ENCODE results near the gene PBX3. TPM values are rescaled to one million over a fixed set of nuclear protein-coding genes. Genes with fewer than 3 reads are reported as not detected.

Gene PBX3
- polyA plus RNA-seq, 4 donors = 2.5 to 14.4 (median 6.4) TPM

DNA sequence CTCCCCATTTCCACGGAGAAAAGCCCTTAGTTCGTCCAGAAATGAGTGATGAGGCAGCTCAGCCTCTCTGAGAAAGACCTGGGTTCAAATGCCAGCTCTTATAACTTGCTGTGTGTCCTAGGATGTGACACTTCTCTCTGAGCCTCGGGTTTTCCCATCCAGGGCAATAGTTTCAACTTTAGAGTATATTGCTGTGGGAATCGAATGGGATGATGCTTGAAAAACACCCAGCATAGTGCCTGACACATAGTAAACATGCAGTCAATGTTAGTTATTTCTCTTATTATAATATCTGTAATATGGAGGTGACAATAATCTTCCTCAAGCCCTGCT, 39.7 kb upstream of the PBX3 start:
- no peak for FAIRE-seq
- H3K36me3 ChIP-seq (ENCODE audit: control insufficient read depth in 3 of 3, insufficient read depth in 2 of 3, low read depth in 1 of 3, low read length in 3 of 3) = no peaks in the 10 kb centered on the region
- peaks cover 0 to 6% (median 5%) of the 10 kb centered on the region in 3 donors for H3K4me1 ChIP-seq (ENCODE audit: control insufficient read depth in 3 of 3, insufficient read depth in 2 of 3, low read depth in 1 of 3, low read length in 2 of 3)
- 23 to 29% (median 25%) methylated on average over 4 of the region's 4 CpGs for WGBS, 3 donors
- peak overlapping the region in 2 of 3 donors; percentile 64 to 96 for H3K4me3 ChIP-seq (ENCODE audit: low read depth in 1 of 3, low read length in 3 of 3)
- no peaks in the 10 kb centered on the region for H3K9me3 ChIP-seq (ENCODE audit: control insufficient read depth in 2 of 2, insufficient read depth in 1 of 2, low read depth in 1 of 2, low read length in 1 of 2)
- H3K27me3 ChIP-seq (ENCODE audit: control insufficient read depth in 3 of 3, insufficient read depth in 3 of 3, low read length in 3 of 3) = no peaks in the 10 kb centered on the region
- H3K27ac ChIP-seq (ENCODE audit: low read depth in 1 of 3, low read length in 2 of 3) = peak overlapping the region in 1 of 3 donors; percentile 30
- DNase-seq = no peak

DNA sequence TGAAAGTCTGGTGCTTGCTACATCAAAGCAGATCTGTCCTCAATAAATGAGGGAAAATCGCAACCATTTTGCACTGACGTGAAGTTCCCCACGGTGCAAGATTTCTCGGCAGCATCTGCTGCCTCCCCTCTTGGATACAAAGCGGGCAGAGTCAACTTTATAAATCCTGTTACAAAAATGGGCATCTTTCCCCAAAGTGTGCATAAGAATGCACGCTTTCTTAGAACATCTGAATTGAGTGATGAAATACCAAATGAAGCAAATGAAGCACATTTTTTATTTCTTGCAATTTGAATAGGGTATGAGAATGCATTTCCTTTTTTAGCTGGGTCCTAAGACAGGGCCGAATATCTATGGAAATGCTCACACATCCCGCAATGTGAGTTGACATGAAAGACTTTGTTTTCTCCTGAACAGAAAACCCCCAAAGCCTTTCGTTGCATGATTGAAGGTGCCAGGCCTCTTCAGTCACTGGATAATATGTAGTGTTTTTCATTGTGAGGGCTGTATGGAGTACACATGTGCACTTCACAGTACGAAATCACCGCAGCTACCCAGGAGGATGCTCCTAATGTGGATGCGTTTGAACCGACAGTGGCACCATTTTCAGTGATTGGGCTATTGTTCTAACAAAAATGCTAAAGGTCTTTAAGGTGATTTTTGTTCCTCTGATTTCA, 20.6 kb upstream of the PBX3 start:
- 85 to 92% (median 88%) methylated on average over 13 of the region's 13 CpGs for whole genome bisulfite sequencing, 3 donors
- no peak overlapping the region for H3K27ac ChIP-seq (ENCODE audit: low read depth in 1 of 3, low read length in 2 of 3)
- no peaks in the 10 kb centered on the region for H3K36me3 ChIP-seq (ENCODE audit: control insufficient read depth in 3 of 3, insufficient read depth in 2 of 3, low read depth in 1 of 3, low read length in 3 of 3)
- peaks cover 0 to 3% (median 0%) of the 10 kb centered on the region in 3 donors for H3K27me3 ChIP-seq (ENCODE audit: control insufficient read depth in 3 of 3, insufficient read depth in 3 of 3, low read length in 3 of 3)
- no peak overlapping the region for H3K4me3 ChIP-seq (ENCODE audit: low read depth in 1 of 3, low read length in 3 of 3)
- H3K4me1 ChIP-seq (ENCODE audit: control insufficient read depth in 3 of 3, insufficient read depth in 2 of 3, low read depth in 1 of 3, low read length in 2 of 3) = no peaks in the 10 kb centered on the region
- FAIRE-seq (no peak), DNase-seq (no peak)
- no peaks in the 10 kb centered on the region for H3K9me3 ChIP-seq (ENCODE audit: control insufficient read depth in 2 of 2, insufficient read depth in 1 of 2, low read depth in 1 of 2, low read length in 1 of 2)

DNA sequence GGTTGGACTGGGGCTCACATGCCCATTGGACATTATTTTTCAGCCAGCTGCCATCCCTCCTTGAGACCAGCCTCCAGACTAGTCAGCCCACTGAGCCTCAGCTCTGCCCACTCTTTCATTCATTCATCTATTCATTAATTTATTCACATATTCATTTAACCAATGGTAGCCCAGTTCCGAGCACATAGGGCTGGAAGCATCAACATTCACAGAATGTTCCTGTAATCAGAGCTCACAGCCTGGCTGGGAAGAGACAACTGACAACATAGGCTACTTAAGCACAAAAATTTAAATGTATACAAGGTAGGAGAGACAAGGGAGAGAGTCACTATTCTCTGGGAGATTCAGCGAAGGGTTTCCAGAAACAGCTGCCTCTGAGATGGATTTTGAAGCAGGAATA, 17.0 kb upstream of the PBX3 start:
- Histone ChIP-seq H3K27me3 (ENCODE audit: control insufficient read depth in 3 of 3, insufficient read depth in 3 of 3, low read length in 3 of 3) (peaks cover 0 to 11% (median 0%) of the 10 kb centered on the region in 3 donors), H3K4me1 (ENCODE audit: control insufficient read depth in 3 of 3, insufficient read depth in 2 of 3, low read depth in 1 of 3, low read length in 2 of 3) (no peaks in the 10 kb centered on the region), H3K4me3 (ENCODE audit: low read depth in 1 of 3, low read length in 3 of 3) (no peak overlapping the region), H3K36me3 (ENCODE audit: control insufficient read depth in 3 of 3, insufficient read depth in 2 of 3, low read depth in 1 of 3, low read length in 3 of 3) (no peaks in the 10 kb centered on the region), H3K27ac (ENCODE audit: low read depth in 1 of 3, low read length in 2 of 3) (no peak overlapping the region), H3K9me3 (ENCODE audit: control insufficient read depth in 2 of 2, insufficient read depth in 1 of 2, low read depth in 1 of 2, low read length in 1 of 2) (no peaks in the 10 kb centered on the region)
- WGBS, 3 donors = 80 to 85% (median 84%) methylated on average over 2 of the region's 2 CpGs
- no peak for FAIRE-seq
- DNase-seq = no peak

DNA sequence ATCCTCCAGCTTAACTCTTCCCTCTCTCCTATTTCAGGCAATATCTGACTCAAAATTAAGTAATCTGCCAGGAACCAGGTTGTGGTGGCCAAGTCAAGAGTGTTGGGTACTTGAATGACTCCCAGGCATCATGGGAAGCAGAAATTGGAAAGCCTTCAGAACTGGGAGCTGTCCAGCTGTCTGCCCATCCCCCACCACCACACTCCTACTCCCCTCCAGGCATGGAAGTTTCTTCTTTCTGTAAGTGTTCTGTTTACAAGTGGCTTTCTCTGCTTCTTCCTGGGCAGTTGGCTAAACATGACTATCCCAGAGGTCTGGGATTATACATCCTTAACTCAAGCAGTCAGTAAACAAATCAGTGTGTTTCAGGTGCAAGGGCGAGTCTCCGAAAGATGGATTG, 14.6 kb upstream of the PBX3 start:
- DNase-seq (peak in 1 of 2 donors; percentile 16), FAIRE-seq (no peak)
- H3K4me1 ChIP-seq (ENCODE audit: control insufficient read depth in 3 of 3, insufficient read depth in 2 of 3, low read depth in 1 of 3, low read length in 2 of 3) = no peaks in the 10 kb centered on the region
- WGBS, 3 donors = 78 to 91% (median 91%) methylated on average over 2 of the region's 2 CpGs
- no peak overlapping the region for H3K4me3 ChIP-seq (ENCODE audit: low read depth in 1 of 3, low read length in 3 of 3)
- no peaks in the 10 kb centered on the region for H3K9me3 ChIP-seq (ENCODE audit: control insufficient read depth in 2 of 2, insufficient read depth in 1 of 2, low read depth in 1 of 2, low read length in 1 of 2)
- peaks cover 0 to 11% (median 0%) of the 10 kb centered on the region in 3 donors for H3K27me3 ChIP-seq (ENCODE audit: control insufficient read depth in 3 of 3, insufficient read depth in 3 of 3, low read length in 3 of 3)
- H3K27ac ChIP-seq (ENCODE audit: low read depth in 1 of 3, low read length in 2 of 3) = no peak overlapping the region
- no peaks in the 10 kb centered on the region for H3K36me3 ChIP-seq (ENCODE audit: control insufficient read depth in 3 of 3, insufficient read depth in 2 of 3, low read depth in 1 of 3, low read length in 3 of 3)

DNA sequence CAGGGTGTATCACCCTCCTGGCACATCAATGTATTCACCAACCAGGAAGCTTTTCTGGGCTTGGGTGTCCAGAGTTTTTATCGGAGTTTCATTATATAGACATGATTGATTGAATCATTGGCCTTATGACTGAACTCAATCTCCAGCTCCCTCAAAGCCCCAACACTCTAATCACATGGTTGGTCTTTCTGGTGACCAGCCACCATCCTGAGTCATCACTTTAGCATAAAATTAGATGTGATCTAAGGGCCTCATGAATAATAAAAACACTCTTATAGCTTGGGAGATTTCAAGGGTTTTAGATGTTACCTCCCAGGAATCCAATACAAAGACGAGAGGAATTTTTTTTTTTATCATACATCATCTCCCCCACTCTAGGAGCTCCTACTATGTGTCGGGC, 7.7 kb upstream of the PBX3 start:
- no peaks in the 10 kb centered on the region for H3K4me1 ChIP-seq (ENCODE audit: control insufficient read depth in 3 of 3, insufficient read depth in 2 of 3, low read depth in 1 of 3, low read length in 2 of 3)
- peaks cover 0 to 8% (median 1%) of the 10 kb centered on the region in 3 donors for H3K27me3 ChIP-seq (ENCODE audit: control insufficient read depth in 3 of 3, insufficient read depth in 3 of 3, low read length in 3 of 3)
- FAIRE-seq = no peak
- no peak overlapping the region for H3K27ac ChIP-seq (ENCODE audit: low read depth in 1 of 3, low read length in 2 of 3)
- 89 to 92% (median 90%) methylated on average over 3 of the region's 3 CpGs for WGBS, 3 donors
- H3K4me3 ChIP-seq (ENCODE audit: low read depth in 1 of 3, low read length in 3 of 3) = no peak overlapping the region
- no peaks in the 10 kb centered on the region for H3K9me3 ChIP-seq (ENCODE audit: control insufficient read depth in 2 of 2, insufficient read depth in 1 of 2, low read depth in 1 of 2, low read length in 1 of 2)
- no peaks in the 10 kb centered on the region for H3K36me3 ChIP-seq (ENCODE audit: control insufficient read depth in 3 of 3, insufficient read depth in 2 of 3, low read depth in 1 of 3, low read length in 3 of 3)
- DNase-seq = no peak

DNA sequence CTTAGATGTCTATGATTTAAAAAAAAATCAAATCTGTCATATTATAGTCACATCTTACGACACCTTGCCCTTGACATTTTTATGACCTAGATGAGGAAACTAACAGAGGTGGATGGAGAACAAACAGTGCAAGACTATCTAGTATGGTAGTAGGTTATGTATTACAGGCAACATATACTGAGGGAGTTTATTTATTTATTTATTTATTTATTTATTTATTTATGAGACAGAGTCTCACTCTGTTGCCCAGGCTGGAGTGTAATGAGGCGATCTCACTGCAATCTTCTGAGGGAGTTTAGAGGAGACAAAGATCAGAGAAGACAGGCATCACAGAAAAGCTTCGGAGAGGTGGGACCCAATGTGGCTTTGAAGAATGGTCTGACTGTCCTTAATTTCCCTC, 4.5 kb upstream of the PBX3 start:
- DNase-seq = no peak
- H3K36me3 ChIP-seq (ENCODE audit: control insufficient read depth in 3 of 3, insufficient read depth in 2 of 3, low read depth in 1 of 3, low read length in 3 of 3) = no peaks in the 10 kb centered on the region
- H3K4me1 ChIP-seq (ENCODE audit: control insufficient read depth in 3 of 3, insufficient read depth in 2 of 3, low read depth in 1 of 3, low read length in 2 of 3) = peaks cover 3 to 8% (median 6%) of the 10 kb centered on the region in 3 donors
- no peak overlapping the region for H3K27ac ChIP-seq (ENCODE audit: low read depth in 1 of 3, low read length in 2 of 3)
- no peaks in the 10 kb centered on the region for H3K9me3 ChIP-seq (ENCODE audit: control insufficient read depth in 2 of 2, insufficient read depth in 1 of 2, low read depth in 1 of 2, low read length in 1 of 2)
- no peak overlapping the region for H3K4me3 ChIP-seq (ENCODE audit: low read depth in 1 of 3, low read length in 3 of 3)
- FAIRE-seq = no peak
- H3K27me3 ChIP-seq (ENCODE audit: control insufficient read depth in 3 of 3, insufficient read depth in 3 of 3, low read length in 3 of 3) = peaks cover 0 to 21% (median 1%) of the 10 kb centered on the region in 3 donors
- 65 to 74% (median 73%) methylated on average over 3 of the region's 3 CpGs for WGBS, 3 donors

DNA sequence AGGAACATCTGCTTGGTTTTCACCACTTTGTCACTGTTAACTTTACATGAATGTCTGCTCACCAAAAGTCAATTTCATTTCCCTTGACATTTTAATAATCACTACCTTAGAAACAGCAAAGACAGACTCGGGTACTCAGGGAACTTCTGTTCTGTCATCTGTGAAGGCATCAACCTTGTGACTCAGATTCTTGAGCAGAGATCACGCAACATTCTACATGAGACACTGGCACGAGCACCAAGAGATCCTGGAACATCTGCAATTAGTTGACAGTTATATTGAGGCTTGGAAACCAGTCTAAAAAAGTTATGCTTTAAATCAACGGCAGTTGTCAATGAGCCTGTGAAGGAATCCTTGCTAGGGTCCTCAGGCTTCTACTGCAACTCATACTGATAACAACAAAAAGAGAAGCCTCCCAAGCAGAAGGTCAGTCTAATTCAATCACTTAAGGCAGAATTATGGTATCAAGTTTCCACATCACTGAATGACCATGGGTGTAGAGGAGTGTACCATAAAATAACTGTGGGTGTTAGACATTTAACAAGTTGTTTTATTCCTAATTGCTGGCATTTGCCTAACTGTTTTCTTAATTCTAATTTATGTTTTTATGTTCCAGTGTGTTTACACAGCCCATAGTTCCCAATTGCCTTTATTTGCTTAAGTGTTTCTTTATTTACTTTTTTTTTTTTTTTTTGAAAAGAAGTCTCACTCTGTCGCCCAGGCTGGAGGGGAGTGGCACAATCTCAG, 3.3 kb upstream of the PBX3 start:
- Histone ChIP-seq H3K4me3 (ENCODE audit: low read depth in 1 of 3, low read length in 3 of 3) (no peak overlapping the region), H3K36me3 (ENCODE audit: control insufficient read depth in 3 of 3, insufficient read depth in 2 of 3, low read depth in 1 of 3, low read length in 3 of 3) (no peaks in the 10 kb centered on the region), H3K27ac (ENCODE audit: low read depth in 1 of 3, low read length in 2 of 3) (no peak overlapping the region), H3K9me3 (ENCODE audit: control insufficient read depth in 2 of 2, insufficient read depth in 1 of 2, low read depth in 1 of 2, low read length in 1 of 2) (no peaks in the 10 kb centered on the region), H3K4me1 (ENCODE audit: control insufficient read depth in 3 of 3, insufficient read depth in 2 of 3, low read depth in 1 of 3, low read length in 2 of 3) (peaks cover 3 to 8% (median 6%) of the 10 kb centered on the region in 3 donors), H3K27me3 (ENCODE audit: control insufficient read depth in 3 of 3, insufficient read depth in 3 of 3, low read length in 3 of 3) (peaks cover 0 to 27% (median 0%) of the 10 kb centered on the region in 3 donors)
- DNase-seq (no peak), FAIRE-seq (no peak)
- 62 to 68% (median 64%) methylated on average over 5 of the region's 5 CpGs for WGBS, 3 donors

DNA sequence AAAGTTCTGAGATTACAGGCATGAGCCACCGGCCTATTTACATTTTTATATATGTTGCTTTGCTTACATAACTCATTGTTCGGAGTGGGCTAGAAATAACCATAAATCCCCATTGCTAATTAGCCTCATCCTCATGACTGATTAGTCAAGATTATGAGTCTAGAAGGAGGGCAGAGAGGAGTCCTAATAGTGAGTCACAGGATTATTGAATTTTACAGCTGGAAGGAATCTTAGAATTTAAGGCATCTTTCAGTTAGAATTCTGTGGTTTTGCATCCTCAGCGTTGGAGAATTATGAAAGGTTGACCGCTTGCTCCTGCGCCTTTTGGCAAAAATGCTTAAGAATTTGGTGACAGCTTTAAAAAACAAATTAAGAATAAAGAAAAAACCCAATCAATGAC, 2.6 kb upstream of the PBX3 start:
- peaks cover 3 to 8% (median 6%) of the 10 kb centered on the region in 3 donors for H3K4me1 ChIP-seq (ENCODE audit: control insufficient read depth in 3 of 3, insufficient read depth in 2 of 3, low read depth in 1 of 3, low read length in 2 of 3)
- H3K9me3 ChIP-seq (ENCODE audit: control insufficient read depth in 2 of 2, insufficient read depth in 1 of 2, low read depth in 1 of 2, low read length in 1 of 2) = no peaks in the 10 kb centered on the region
- no peak overlapping the region for H3K27ac ChIP-seq (ENCODE audit: low read depth in 1 of 3, low read length in 2 of 3)
- H3K36me3 ChIP-seq (ENCODE audit: control insufficient read depth in 3 of 3, insufficient read depth in 2 of 3, low read depth in 1 of 3, low read length in 3 of 3) = no peaks in the 10 kb centered on the region
- H3K27me3 ChIP-seq (ENCODE audit: control insufficient read depth in 3 of 3, insufficient read depth in 3 of 3, low read length in 3 of 3) = peaks cover 0 to 28% (median 0%) of the 10 kb centered on the region in 3 donors
- 82 to 88% (median 86%) methylated on average over 5 of the region's 5 CpGs for WGBS, 3 donors
- no peak for FAIRE-seq
- no peak overlapping the region for H3K4me3 ChIP-seq (ENCODE audit: low read depth in 1 of 3, low read length in 3 of 3)
- no peak for DNase-seq

Data from small intestine (tissue), 7 donors.